Skeletal muscle cell (primary cell): ENCODE data around the gene MAP4K3.

Source experiments
- DNase-seq: peaks from one replicate; pipeline ENCODE4 v3.0.0-alpha.2; 2010; ENCODE audit warnings: low read depth
- H3K4me3 ChIP-seq: 2 replicates; pipeline ENCODE4 v1.5.1; 2011; ENCODE audit warnings: low read depth, mild to moderate bottlenecking, control low read depth, low read length, moderate library complexity

MAP4K3 gene

DNA sequence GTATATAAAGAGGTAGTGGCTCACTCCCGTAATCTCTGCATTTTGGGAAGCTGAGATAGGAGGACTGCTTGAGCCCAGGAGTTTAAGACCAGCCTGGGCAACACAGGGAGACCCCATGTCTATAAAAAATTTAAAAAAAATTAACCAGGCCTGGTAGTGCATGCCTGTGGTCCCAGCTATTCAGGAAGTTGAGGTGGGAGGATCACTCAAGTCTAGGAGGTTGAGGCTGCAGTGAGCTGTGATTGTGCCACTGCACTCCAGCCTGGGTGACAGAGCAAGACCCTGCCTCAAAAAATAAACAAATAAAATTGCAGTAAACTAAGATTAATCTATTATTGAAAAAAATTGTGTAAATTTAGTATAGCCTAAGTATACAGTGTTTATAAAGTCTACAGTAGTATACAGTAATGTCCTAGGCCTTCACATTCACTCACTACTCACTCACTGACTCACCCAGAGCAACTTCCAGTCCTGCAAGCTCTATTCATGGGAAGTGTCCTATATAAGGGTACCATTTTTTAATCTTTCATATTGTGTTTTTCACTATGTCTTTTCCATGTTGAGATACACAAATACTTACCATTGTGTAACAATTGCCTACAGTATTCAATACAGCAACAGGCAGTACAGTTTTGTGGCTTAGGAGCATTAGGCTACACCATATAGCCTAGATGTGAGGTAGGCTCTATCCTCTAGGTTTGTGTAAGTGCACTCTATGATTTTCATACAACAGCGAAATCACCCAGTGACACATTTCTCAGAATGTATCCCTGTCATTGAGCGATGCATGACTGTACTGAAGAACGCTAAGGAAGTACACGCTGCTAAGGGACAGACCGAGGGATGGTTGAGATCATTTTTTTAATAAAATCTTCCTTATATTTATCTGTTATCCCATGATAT, 10.4 kb upstream of the MAP4K3 start:
- no peak for DNase-seq
- H3K4me3 ChIP-seq = no peak overlapping the region

DNA sequence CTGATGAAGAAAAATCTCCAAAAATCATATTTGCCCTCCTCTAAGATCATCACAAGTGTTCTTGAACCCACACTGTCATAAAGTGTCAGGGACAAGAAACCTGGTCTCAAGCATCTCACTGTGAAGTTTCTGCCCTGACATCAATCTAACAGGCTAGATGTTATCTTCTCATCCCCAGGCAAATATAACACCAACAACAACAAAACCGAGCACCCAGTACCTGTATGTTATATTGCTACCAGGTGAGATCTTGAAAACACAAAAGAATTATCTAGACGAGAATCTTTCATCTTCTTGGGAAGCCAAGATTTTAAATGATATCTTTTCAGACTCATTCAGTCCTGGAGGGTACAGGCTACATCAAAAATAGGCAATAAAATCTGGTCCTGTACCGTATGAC, 8.8 kb upstream of the MAP4K3 start:
- H3K4me3 ChIP-seq = no peak overlapping the region
- no peak for DNase-seq

DNA sequence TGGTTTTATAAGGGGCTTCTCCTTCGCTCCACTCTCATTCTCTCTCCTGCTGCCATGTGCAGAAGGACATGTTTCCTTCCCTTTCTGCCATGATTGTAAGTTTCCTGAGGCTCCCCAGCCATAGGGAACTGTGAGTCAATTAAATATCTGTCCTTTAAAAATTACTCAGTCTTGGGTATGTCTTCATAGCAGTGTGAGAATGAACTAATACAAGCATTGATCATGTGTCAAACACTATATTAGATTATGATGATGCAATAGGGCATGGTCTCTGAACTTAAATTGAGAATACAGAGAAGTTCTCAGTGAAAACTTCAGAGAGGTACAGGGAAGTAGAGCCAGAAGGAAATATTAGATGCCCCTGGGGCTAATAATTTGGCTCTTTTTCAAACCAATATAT, 5.9 kb upstream of the MAP4K3 start:
- DNase-seq = no peak
- no peak overlapping the region for H3K4me3 ChIP-seq

DNA sequence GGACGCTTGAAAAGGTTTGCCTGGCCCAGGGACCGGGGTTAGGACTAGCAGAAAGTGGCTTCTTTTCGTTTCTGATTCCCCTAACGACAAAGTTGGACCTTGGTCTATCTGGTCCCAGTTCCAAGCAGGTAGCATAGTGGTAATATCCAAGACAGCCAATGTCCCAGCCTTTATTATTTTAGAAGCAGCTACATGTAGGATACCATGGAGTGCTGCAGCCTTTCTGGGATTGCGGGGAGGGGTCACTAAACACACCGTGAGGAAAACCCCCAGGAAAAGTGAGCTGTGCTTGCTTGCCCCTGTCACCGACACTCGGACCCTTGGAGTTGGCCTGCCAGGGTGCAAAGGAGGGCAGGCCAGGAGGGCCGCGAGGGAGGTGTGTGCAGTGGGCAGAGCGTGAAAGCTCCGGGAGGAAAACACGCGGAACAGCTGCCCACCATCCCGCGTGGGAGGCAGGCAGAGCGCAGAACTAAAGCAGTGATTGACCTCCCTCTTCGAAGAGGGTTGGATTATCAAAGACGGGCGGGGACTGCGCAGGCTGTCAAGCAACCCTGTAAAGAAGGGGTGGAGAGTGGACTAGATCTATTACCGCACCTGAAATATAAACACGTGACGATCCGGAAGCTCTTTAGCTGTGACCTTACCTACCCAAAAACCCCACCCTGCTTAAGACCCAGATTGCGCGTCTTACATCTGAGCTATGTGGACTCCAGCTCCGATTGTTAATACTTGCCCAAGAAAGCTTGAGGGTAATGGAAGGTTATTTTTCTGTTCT, 624 bp upstream of the MAP4K3 start:
- H3K4me3 ChIP-seq = peak overlapping the region; percentile 94

DNA sequence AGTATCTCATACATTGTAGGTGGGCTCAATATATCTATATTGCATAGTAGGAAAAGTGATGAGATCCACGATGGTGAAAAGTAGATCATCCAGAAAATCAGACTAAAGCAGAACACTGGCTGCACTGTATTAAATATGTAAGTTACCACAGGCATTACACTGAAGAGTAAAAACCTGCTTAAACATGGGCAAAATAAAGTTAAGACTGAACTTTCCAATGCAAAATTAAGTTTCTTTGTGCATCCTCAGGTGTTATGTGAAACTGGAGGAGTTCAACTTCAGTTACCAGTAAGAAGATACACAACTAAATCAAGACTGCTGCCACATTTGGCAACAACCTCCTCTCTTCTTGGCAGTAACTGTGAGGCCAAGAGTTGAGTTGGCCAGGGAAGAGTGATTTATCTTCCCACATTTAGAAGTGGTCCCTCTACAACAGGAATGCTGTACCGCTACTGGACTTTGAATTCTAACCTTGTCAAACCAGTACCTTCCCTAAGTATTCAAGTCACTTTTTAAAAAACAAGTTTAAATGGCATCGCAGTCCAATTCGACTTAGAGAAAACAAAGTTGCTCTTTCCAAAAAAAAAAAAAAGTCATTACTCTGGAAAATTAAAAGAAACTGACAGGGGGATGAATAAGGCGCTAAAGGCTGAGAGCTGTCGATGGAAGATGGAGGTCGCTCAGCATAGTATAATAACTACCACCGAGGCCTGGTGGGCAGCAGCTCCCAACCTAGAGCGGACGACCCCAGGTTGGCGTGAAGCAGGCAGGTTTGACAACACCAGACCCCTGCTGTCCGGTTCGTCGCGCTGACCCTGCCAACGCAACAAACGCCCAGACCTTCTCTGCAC, 1.1 kb downstream of the MAP4K3 start:
- DNase-seq = no peak
- peak overlapping the region; percentile 94 for H3K4me3 ChIP-seq

More for the DNA sequence above, 624 bp upstream of the MAP4K3 start:
- DNase-seq = no peak

DNA sequence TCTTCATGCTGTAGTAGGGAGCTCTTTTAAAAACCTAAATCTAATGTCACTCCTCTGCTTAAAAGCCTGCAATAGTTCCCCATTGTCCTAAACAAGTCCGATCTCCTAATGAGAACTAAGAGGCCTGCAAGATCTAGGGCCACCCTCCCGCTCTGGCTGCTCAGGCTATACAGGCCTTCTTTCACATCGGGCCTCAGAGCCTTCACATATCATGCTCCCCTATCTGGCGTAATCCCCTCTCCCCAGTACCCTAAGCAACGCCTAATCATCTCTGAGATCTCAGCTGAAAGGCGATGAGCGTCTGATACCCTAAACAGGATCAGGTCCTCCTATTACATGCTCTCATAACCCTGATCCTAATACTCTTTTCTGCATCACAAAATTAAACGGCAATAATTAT, 1.9 kb downstream of the MAP4K3 start:
- DNase-seq = no peak
- H3K4me3 ChIP-seq = peak overlapping the region; percentile 94

DNA sequence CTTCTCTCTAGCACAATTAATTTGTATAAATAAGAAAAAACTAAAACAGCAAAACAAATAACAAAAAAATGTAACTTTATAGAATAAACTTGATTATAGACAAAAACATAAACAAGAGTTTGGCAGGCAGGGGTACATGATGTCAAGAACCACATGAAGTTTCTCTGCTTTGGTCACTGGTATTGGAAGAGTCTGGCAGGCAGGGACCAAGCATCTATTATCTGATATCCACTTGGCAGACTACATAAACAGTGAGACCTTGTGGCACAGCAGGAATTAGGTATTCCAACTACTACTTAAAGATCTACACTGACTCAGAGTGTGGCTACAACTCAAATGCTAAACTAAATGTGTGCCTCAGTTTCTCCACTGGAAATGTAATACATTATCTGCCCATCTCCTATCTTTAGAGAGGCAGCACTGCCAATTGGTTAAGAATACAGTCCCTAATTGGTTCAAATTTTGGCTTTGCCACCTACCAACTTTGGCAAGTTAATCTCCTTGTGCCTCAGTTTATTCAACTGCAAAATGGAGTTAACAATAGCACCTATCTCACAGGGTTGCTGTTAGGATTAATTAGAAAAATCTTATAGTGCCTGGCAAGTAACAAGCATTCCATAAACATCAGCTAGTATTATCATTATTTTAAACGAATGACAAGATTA, 2.7 kb downstream of the MAP4K3 start:
- peak overlapping the region; percentile 94 for H3K4me3 ChIP-seq

DNA sequence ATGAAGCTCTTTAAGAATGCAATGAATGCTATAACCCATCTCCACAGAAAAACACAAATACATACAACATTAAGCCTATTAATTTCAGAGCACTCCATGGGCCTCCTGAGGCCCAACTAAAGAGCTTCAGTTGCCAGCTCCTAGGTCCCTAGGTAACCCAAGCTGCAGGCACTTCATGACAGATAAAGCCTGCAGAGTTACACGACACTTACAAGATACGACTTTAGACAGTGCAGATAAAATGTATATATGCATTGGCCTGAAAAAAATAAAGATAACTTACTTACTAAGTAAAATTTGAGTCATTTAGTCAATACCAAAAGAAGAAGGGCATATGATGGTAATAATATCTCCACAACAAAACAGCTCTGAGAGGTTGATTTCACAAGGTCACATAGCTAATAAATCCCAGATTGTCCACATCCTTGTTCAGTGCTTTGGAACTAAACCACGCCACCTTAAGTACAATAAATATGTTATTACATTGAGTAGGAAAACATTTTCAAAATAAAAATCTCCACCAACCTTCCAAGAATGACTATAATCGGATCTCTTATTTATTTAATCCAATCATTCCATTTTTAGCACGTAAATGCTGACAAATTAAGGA, 3.4 kb downstream of the MAP4K3 start:
- no peak for DNase-seq
- H3K4me3 ChIP-seq = no peak overlapping the region

More for the DNA sequence above, 2.7 kb downstream of the MAP4K3 start:
- DNase-seq = no peak

DNA sequence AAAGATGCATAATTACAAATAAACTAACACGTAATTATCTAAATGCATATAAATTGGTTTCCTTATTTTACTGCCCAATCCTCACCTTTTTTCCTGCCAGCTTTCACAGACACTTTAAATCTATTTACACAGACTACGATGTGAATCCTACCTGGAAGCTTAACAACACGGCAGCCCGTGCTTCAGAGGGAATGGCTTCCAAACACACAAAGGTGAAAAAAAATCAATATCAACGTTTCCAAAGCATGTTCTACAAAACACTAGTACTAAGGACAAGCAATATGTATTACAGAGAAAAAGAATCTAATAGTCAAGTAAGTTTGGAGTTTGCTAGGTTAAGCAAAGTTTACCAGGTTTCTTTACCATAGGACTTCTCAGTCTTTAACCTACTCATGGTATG, 4.4 kb downstream of the MAP4K3 start:
- H3K4me3 ChIP-seq = no peak overlapping the region

DNA sequence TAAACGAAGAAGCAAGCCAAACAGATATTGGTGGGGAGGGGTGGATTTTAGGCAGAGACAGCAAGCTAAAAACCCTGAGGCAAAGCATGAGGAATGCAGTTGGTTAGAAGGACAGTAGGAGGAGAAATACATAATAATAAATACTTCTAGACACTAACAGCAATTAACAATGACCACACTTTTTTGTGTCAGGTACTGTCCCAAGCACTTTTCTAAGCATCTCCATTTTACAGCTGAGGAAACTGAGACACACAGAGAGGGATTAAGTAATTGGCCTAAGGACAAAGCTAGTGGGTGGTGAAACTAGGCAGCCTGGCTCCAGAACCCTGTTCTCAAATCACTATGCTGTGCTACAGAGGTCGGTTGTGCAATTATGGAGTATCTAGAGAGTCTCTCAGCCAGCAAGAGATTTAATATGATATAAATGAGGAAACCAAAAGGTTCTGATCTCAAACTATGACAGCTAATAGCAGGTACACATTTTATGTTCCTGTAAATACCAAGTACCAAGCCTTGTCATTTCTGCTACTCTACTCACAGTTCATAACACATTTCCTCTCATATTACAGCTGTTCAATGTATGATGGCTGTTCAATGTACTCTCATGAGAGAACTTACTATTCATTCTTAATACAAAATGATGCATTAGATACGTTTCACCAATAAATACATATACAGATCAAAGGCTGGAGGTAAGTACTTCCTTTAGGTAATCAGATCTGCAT, 5.3 kb downstream of the MAP4K3 start:
- no peak overlapping the region for H3K4me3 ChIP-seq

More for the DNA sequence above, 4.4 kb downstream of the MAP4K3 start:
- DNase-seq = no peak

DNA sequence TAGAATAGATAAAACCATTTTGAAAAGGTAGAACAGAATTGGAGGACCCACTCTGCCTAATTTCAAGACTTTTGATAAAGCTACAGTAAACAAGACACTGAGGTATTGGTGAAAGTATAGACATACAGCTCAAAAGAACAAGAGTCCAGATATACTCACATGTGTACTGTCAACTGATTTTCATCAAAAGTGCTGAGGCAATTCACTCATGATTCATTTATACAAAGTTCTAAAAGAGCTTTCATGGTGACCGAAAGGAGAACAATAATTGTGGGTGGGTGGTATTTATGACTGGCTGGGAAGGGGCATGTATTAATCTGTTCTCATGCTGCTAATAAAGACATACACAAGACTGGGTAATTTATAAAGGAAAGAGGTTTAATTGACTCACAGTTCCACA, 7.3 kb downstream of the MAP4K3 start:
- DNase-seq = no peak
- H3K4me3 ChIP-seq = no peak overlapping the region

More for the DNA sequence above, 5.3 kb downstream of the MAP4K3 start:
- no peak for DNase-seq

DNA sequence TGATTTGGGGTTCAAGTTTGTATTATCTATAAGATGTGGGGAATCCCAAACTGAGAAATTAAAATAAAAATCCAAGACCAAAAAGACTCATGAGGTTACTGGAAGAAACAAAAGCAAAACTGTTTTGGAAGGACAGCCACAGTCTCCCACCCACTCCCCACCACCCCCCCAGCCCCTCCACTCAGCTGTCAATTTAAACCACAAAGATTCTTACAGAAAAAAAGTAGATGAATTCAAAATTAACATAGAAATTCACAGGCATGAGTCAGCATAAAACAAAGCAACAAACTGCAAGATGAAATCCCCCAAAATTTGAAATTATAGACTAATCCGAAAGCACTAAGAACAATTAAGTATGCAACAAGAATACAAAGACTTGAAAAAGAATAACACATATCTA, 12.1 kb downstream of the MAP4K3 start:
- no peak overlapping the region for H3K4me3 ChIP-seq
- no peak for DNase-seq

DNA sequence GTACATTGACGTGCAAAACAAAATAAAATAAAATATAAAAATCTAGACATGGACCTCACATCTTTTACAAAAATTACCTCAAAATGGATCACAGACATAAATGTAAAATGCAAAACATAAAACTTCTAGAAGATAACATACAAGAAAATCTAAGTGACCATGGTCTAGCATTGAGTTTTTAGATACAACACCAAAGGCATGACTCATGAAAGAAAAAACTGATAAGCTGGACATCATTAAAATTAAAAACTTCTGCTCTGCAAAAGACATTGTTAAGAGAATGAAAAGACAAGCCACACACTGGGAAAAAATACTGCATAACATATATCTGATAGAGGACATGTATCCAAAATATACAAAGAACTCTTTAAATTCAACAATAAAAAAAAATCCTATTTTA, 14.4 kb downstream of the MAP4K3 start:
- H3K4me3 ChIP-seq = no peak overlapping the region
- no peak for DNase-seq

DNA sequence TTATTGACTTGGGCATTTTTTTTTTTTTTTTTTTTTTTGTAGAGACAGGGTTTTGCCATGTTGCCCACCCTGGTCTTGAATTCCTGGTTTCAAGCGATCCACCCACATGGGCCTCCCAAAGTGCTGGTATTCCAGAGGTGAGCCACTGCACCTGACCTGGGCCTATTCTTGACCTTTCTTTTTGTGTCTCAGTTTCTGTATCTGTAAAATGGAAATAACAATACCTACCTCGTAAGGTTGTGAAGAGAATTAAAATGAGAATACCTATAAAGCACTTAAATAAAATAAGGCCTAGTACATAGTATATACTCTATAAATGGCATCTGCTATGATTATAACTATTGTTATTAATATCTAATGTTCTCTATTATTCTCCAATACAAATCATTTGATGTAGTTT, 15.7 kb downstream of the MAP4K3 start:
- DNase-seq = no peak
- H3K4me3 ChIP-seq = no peak overlapping the region

DNA sequence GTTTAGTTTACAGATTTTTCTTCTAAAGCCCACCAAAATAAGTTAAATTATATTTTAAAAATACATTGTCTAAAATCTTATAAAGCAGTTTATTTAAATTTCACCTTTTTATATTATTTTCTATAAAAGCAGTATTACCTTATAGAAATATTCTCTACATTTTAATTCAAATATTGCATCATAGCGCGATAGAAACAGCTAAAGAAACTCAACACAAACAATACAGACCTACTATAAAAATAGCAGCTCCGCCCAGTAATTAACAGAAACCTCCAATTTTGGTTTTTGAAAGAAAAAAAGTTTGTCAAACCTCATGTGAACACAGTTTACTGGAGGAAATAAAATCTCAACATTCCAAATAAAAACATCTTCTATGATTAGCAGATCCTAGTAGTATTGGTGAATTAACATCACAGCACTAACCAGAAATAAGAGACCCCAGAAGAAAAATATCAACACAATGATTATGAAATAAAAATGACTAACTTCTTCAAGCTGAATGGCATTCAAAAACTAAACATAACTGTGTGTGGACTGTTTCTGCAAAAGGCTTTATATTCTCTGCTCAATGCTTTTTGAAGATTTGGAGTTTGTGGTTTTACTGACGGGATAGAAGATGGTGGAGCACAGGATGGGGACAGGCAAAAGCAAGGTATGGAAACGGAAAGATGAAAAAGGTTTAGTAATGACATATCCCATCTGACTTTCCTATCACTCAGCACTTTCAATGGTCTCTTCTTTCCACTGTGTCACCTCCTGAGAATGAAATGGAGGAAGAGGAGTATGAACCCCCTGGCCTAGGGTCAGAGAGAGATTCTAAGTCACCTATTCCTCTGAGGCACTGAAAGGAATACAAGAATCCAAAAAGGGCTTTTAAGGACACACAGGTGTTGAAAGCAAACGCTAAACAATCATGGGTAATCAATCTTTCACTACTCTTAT, 17.5 kb downstream of the MAP4K3 start:
- DNase-seq = no peak
- H3K4me3 ChIP-seq = no peak overlapping the region

DNA sequence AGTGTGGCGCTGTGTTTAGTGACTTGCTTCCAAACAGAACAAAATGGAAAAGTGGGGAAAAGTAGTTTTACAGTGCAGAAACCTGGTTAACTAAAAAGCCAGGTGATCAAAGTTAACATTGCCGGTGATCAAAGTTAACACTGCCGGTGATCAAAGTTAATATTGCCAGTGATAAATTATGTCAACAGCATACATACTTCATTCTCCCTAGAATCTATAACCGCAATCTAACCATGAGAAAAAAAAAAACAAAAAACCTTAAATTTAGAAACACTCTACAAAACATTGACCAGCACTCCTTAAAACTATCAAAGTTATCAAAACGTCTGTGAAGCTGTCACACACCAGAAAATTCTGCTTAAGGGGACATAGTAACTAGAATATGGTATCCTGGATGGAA, 18.6 kb downstream of the MAP4K3 start:
- no peak for DNase-seq
- no peak overlapping the region for H3K4me3 ChIP-seq

DNA sequence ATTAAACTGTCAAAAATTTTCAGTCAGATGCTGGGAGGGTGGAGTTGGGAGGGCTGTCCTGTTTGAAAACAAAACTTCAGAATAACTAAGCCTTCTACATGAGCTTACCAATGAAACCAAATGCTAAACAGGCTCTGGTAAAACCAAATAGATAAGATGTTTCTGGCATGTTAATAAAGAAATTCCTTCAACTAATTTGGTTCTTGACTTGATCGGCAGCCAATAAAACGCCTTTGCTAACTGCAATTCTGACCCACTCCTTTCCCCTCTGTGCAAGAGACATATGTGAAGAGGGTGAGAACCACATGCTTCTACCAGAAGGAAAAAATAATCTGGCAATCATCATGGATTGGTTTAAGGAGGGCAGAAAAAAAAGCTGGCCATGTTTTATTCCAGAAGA, 20.9 kb downstream of the MAP4K3 start:
- DNase-seq = no peak
- no peak overlapping the region for H3K4me3 ChIP-seq
